HG03045 (cell line): Measurements from ENCODE around the gene ACACB.

Experiments
- ATAC-seq: cut with Tn5 transposase; IDR thresholded peaks from one replicate; pipeline ENCODE4 v1.9.1; 2021; ENCODE audit warnings: mild to moderate bottlenecking, moderate library complexity; ENCODE audit not compliant: unreplicated experiment

ACACB gene

GRCh38 chr12:109271418-109271817 lies 155.0 kb downstream of the ACACB start:
- no peak for ATAC-seq

- ATAC-seq = no peak
These were observed 157.0 kb downstream of the ACACB start for GRCh38 chr12:109273354-109273753.

- no peak for ATAC-seq
These were observed 158.0 kb downstream of the ACACB start for GRCh38 chr12:109274381-109274780.

- no peak for ATAC-seq
These were observed 158.8 kb downstream of the ACACB start for GRCh38 chr12:109275173-109275572.

- no peak for ATAC-seq
These were observed 159.8 kb downstream of the ACACB start for GRCh38 chr12:109276160-109276559.

- ATAC-seq = no peak
These were observed 161.0 kb downstream of the ACACB start for GRCh38 chr12:109277255-109277898.

- no peak for ATAC-seq
These were observed 161.7 kb downstream of the ACACB start for GRCh38 chr12:109277899-109278762.

GRCh38 chr12:109278912-109279311 lies 162.5 kb downstream of the ACACB start:
- no peak for ATAC-seq

GRCh38 chr12:109279525-109279924 lies 163.1 kb downstream of the ACACB start:
- no peak for ATAC-seq

GRCh38 chr12:109281452-109281851 lies 165.1 kb downstream of the ACACB start:
- no peak for ATAC-seq

- ATAC-seq = no peak
These were observed 168.0 kb downstream of the ACACB start for GRCh38 chr12:109284392-109284791.

- no peak for ATAC-seq
These were observed 169.9 kb downstream of the ACACB start for GRCh38 chr12:109286252-109286651.

GRCh38 chr12:109286652-109287051 lies 170.3 kb downstream of the ACACB start:
- ATAC-seq = no peak

- no peak for ATAC-seq
These were observed 170.8 kb downstream of the ACACB start for GRCh38 chr12:109287181-109287580.

- ATAC-seq = no peak
These were observed 171.6 kb downstream of the ACACB start for GRCh38 chr12:109287811-109288469.

- no peak for ATAC-seq
These were observed 172.2 kb downstream of the ACACB start for GRCh38 chr12:109288571-109288970.

GRCh38 chr12:109289004-109289403 lies 172.6 kb downstream of the ACACB start:
- no peak for ATAC-seq

GRCh38 chr12:109289551-109289950 lies 173.2 kb downstream of the ACACB start:
- ATAC-seq = no peak

- ATAC-seq = no peak
These were observed 173.7 kb downstream of the ACACB start for GRCh38 chr12:109290061-109290460.

GRCh38 chr12:109291117-109291516 lies 174.7 kb downstream of the ACACB start:
- ATAC-seq = no peak

GRCh38 chr12:109291521-109292341 lies 175.3 kb downstream of the ACACB start:
- no peak for ATAC-seq
